Activated T-cell treated with anti-CD3 and anti-CD28 coated beads, Interleukin-2, amount 50 U/mL, for 1 hour (primary cell): ENCODE results near the gene ACTBL2.
"Not testable (repeated sequence)": the region's sequence is repeated elsewhere in the genome, so short reads cannot be mapped to it uniquely, and the experiment has no call there.

ENCODE experiments used
- DNase-seq: peaks from one replicate; pipeline ENCODE4 v3.0.0-alpha.2; 2020

ACTBL2 gene

DNA sequence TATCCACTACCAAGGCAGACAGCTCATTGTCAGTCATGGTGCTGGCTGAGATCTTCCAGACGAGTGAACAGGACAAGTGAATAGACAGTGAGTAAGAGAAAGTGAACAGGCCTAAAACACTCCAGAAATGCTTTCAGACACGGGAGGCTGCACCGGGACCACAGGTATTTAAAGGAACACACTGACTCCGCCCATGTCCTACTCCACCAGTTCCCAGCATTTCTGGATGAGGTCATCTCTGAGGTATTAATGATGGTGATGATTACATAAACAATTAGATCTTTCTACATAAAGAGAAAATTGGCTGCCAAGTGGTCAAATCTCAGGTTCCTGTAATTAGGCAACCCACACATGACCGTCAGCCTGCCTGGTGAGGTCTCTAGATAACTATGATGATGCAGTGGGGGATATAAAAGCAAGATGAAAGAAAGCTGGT lies at the start of gene ACTBL2:
Gene ACTBL2, minus strand, starts transcription at position 141 of the 436 bp plus-strand sequence. Its CDS starts 104 bp downstream, at position 37.
- no peak for DNase-seq

GRCh38 chr5:57531333-57531732 lies 48.7 kb upstream of the ACTBL2 start:
- DNase-seq, result no peak

GRCh38 chr5:57529864-57530263 lies 47.3 kb upstream of the ACTBL2 start:
- DNase-seq, result no peak

- no peak for DNase-seq
These were observed 45.3 kb upstream of the ACTBL2 start for GRCh38 chr5:57527870-57528269.

- DNase-seq, result no peak
These were observed 41.9 kb upstream of the ACTBL2 start for GRCh38 chr5:57524348-57525060.

DNA sequence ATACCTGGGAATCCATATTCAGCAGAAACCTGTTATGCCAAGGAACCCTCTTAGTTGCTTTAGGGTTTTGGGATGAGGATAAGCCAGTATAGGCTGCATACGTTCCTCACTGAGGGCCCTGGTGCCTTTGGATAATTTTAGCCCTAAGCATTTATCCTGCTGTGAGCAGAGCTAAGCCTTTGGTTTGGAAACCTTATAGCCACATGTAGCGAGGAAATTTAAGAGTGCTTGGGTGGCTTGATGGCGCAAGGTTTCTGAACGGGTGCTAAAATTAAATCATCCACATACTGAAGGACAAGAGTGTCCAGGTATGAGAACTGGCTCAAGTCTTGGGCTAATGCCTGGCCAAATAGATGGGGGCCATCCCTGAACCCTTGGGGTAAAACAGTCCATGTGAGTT lies 39.9 kb upstream of the ACTBL2 start:
- DNase-seq, result not testable (repeated sequence)

DNA sequence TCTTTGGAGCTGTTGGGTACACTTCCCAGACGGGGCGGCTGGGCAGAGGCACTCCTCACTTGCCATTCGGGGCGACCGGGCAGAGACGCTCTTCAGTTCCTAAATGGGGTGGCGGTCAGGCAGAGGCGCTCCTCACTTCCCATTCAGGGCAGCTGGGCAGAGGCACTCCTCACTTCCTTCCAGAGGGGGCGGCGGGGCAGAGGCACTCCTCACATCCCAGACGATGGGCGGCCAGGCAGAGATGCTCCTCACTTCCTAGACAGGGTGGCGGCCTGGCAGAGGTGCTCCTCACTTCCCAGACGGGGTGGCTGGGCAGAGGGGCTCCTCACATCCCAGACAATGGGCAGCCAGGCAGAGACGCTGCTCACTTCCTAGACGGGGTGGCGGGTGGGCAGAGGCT lies 35.8 kb upstream of the ACTBL2 start:
- not testable (repeated sequence) for DNase-seq

- DNase-seq, result no peak
These were observed 34.6 kb upstream of the ACTBL2 start for GRCh38 chr5:57517250-57517649.

DNA sequence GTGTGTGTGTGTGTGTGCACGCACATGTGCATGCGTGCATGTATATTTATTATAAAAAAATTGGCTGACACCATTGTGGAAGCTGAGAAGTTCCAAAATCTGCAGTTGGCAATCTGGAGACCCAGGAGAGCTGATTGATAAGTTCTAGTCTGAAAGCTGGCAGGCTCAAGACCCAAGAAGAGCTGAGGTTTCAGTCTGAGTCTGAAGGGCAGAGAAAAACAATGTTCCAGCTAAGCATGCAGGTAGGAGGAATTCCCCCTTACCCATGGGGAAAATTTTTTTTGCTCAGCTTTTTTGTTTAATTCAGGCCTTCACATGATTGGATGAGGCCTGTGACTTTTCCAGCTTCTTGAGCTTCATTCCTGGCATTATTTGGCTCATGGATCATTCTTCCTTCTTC lies 31.2 kb upstream of the ACTBL2 start:
- DNase-seq, result no peak

DNA sequence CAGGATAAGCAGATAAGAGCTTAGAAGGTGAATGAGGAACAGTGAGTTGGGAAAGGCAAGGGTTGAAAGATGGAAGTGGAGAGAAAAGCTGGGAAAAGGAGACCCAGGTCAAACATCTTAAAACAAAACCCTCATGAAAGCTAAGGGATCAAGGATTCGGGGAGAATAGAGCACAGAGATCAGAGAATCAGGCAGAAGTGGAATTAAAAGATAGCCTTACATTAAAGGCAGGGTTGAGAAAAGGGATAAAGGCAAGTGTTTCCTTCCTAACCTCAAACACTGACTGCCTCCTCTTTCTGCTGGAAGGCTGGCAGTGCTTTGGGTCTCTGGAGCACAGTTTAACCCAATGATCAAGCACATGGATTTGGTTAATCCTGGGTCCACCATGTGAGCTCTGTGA lies 28.7 kb upstream of the ACTBL2 start:
- DNase-seq, result no peak

GRCh38 chr5:57509501-57510260 lies 27.1 kb upstream of the ACTBL2 start:
- no peak for DNase-seq

DNA sequence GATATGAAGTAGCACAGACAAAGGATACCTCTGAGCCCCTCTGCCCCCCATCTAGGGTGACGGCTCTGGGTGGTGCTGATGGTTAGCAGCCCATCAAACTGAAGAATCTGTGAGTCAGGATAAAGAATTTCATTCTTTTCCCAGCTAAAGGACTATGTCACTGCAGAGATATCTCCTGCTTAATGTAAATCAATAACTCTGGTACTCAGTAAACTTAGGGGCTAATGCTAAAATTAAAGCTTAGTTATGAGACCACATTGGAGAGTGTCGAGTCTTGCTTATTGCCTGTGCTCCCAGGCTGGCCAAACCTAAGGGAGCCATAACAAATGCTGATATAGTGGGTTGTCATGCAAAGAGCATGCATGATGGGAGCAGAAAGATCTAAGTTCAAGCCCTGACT lies 25.6 kb upstream of the ACTBL2 start:
- no peak for DNase-seq

- DNase-seq, result no peak
These were observed 22.9 kb upstream of the ACTBL2 start for GRCh38 chr5:57505272-57506200.

DNA sequence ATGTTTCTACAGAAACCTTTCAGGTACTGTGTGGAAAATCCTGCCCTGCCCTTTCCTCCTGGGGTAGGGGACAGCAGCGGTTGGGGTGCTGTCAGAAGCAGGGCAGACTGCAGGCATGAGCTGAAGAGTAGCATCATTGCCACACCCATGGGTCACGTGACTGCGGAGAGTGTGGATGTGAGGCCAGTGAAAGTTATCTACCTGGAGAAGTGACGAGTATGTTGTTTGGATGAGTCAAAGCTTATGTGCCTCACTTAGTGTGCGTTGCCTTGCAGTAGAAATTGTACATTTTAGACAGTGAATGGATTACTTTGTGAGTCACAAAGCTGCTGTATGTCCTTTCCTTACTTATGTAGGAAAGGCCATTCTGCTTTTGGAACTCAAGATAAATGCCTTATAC lies 21.7 kb upstream of the ACTBL2 start:
- no peak for DNase-seq

GRCh38 chr5:57503433-57503832 lies 20.8 kb upstream of the ACTBL2 start:
- DNase-seq, result no peak

GRCh38 chr5:57501414-57502201 lies 19.0 kb upstream of the ACTBL2 start:
- DNase-seq, result no peak

- DNase-seq, result no peak
These were observed 16.8 kb upstream of the ACTBL2 start for GRCh38 chr5:57499262-57500050.

DNA sequence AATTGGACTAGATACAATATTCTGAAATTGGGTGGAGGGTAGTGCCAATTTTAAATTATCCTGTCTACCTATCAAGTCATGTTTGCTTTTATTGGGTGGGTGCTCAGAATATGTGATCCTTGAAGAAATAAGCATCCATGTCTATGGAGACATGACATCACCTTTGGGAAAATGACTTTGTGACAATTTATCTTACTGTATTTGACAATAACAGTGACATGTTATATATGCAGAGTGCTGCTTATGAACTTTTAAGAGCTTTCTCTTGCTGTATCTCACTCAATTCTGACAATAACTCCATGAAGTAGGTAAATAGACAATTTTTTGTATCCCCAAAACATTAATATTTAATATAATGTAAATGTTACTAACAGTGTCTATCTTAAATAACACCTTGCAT lies 15.1 kb upstream of the ACTBL2 start:
- DNase-seq, result no peak

DNA sequence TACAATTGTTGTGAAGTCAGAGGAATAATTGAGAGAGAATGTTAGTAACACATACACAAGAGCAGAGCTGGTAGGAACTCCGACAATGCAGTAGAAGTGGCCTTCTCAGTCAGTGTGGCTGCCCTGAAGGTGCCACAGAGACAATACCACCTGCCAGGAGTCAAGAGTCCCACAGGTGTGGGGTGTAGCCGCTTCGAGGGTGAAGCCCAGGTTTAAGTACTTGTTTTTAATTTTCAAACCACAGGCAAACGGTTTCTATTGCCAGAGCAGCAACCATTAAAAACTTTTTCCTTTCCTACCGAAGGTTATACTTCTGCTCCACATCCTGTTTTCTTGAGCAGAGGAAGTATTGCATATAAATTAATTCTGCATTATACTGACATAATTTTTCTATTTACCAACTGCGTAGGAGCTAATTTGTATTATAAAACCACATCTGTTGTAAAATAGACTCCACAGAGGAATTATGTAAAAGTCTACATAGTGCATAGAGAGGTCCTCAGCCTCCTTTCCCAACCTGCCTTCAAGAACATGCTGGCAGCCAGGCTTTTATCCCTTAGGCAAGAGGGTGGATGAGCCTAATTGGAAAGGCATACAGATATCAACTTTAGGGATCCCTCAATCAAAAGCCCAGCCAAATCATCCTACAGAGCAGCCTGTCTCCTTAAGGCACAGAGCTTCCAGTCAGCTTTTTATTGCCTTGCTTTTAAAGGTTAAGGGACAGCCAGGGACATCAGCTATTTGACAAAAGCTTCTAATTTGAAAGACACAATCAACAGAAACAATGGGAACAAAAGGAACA lies 12.9 kb upstream of the ACTBL2 start:
- no peak for DNase-seq
